WTC11 (cell line): Measurements from ENCODE around the gene DEFB114. TPM values are rescaled to one million over a fixed set of nuclear protein-coding genes. Genes with fewer than 3 reads are reported as not detected.
"Not testable (repeated sequence)": the region's sequence is repeated elsewhere in the genome, so short reads cannot be mapped to it uniquely, and the experiment has no call there.

ENCODE experiments used
- ATAC-seq: fragments of 200-7000 bp; cut with Tn5 transposase; 2 replicates; pipeline ENCODE4 v1.10.0; 2021; ENCODE audit warnings: mild to moderate bottlenecking, moderate library complexity
- CTCF ChIA-PET: fragments of 300-600 bp; sonication (Branson Sonifier 250); formaldehyde crosslinking; loops from one replicate; lab custom pipeline; 2021; ENCODE audit warnings: antibody characterized with exemption; lab: Charles Lee
- POLR2A ChIA-PET: fragments of 350-600 bp; sonication (Branson Sonifier 250); formaldehyde crosslinking; loops from one replicate; lab custom pipeline; 2021; ENCODE audit warnings: antibody characterized with exemption; lab: Charles Lee
- DNase-seq: peaks from one replicate; pipeline ENCODE4 v3.0.0; 2021; ENCODE audit warnings: low spot score
- H3K27ac Mint-ChIP-seq: 2 replicates; pipeline ENCODE4 v1.8.0; 2021; ENCODE audit warnings: mixed read lengths
- H3K27me3 Mint-ChIP-seq: 2 replicates; pipeline ENCODE4 v1.8.0; 2021; ENCODE audit warnings: low read depth, mild to moderate bottlenecking, moderate library complexity, mixed read lengths
- H3K36me3 Mint-ChIP-seq: 2 replicates; pipeline ENCODE4 v1.8.0; 2021; ENCODE audit warnings: mixed read lengths
- H3K4me1 Mint-ChIP-seq: 2 replicates; pipeline ENCODE4 v1.8.0; 2022; ENCODE audit warnings: mixed read lengths
- H3K4me3 Mint-ChIP-seq: 2 replicates; pipeline ENCODE4 v1.8.0; 2021; ENCODE audit warnings: mild to moderate bottlenecking, moderate library complexity, mixed read lengths
- H3K9me3 Mint-ChIP-seq: 2 replicates; pipeline ENCODE4 v1.8.0; 2021; ENCODE audit warnings: mixed read lengths
- AR ChIP-seq: fragments of 250-450 bp; sonication (Bioruptor Pico); IDR thresholded peaks from 2 replicates; pipeline ENCODE4 v1.9.0; 2021; ENCODE audit warnings: mild to moderate bottlenecking
- ATF1 ChIP-seq: sonication (generic); formaldehyde crosslinking; IDR thresholded peaks from 2 replicates; pipeline ENCODE4 v1.8.1; 2023; ENCODE audit warnings: mild to moderate bottlenecking, moderate library complexity, missing genetic modification reagents
- ATF6 ChIP-seq: sonication (generic); formaldehyde crosslinking; IDR thresholded peaks from 2 replicates; pipeline ENCODE4 v1.8.1; 2023; ENCODE audit warnings: mild to moderate bottlenecking, missing genetic modification reagents
- E2F1 ChIP-seq: sonication (generic); formaldehyde crosslinking; IDR thresholded peaks from 2 replicates; pipeline ENCODE4 v1.8.0; 2022; ENCODE audit warnings: mild to moderate bottlenecking, missing genetic modification reagents
- E2F5 ChIP-seq: sonication (generic); formaldehyde crosslinking; IDR thresholded peaks from 2 replicates; pipeline ENCODE4 v1.8.1; 2022; ENCODE audit warnings: mild to moderate bottlenecking, moderate library complexity, missing genetic modification reagents
- FOXJ3 ChIP-seq: sonication (generic); formaldehyde crosslinking; IDR thresholded peaks from 2 replicates; pipeline ENCODE4 v1.9.0; 2021; ENCODE audit warnings: missing genetic modification reagents, mild to moderate bottlenecking, borderline replicate concordance
- FOXP1 ChIP-seq: sonication (generic); formaldehyde crosslinking; IDR thresholded peaks from 2 replicates; pipeline ENCODE4 v1.8.0; 2022; ENCODE audit warnings: missing genetic modification reagents, mild to moderate bottlenecking, moderate library complexity, borderline replicate concordance
- GTF2I ChIP-seq: fragments of 250-450 bp; sonication (Bioruptor Pico); conservative IDR thresholded peaks from 2 replicates; pipeline ENCODE4 v1.4.0; 2021; ENCODE audit warnings: mild to moderate bottlenecking
- IRF1 ChIP-seq: sonication (generic); formaldehyde crosslinking; IDR thresholded peaks from 2 replicates; pipeline ENCODE4 v1.8.0; 2023; ENCODE audit warnings: missing genetic modification reagents
- IRF2 ChIP-seq: sonication (generic); formaldehyde crosslinking; IDR thresholded peaks from 2 replicates; pipeline ENCODE4 v1.8.0; 2022; ENCODE audit warnings: low read depth, missing genetic modification reagents, borderline replicate concordance
- JUN ChIP-seq: sonication (generic); formaldehyde crosslinking; IDR thresholded peaks from 2 replicates; pipeline ENCODE4 v1.8.0; 2023; ENCODE audit warnings: mild to moderate bottlenecking, missing genetic modification reagents
- KAT7 ChIP-seq: sonication (generic); formaldehyde crosslinking; IDR thresholded peaks from 2 replicates; pipeline ENCODE4 v1.8.1; 2023; ENCODE audit warnings: missing genetic modification reagents, mild to moderate bottlenecking, borderline replicate concordance
- MYBL2 ChIP-seq: sonication (generic); formaldehyde crosslinking; IDR thresholded peaks from 2 replicates; pipeline ENCODE4 v1.8.1; 2023; ENCODE audit warnings: mild to moderate bottlenecking, moderate library complexity, missing genetic modification reagents
- NR2C2 ChIP-seq: sonication (generic); formaldehyde crosslinking; IDR thresholded peaks from 2 replicates; pipeline ENCODE4 v1.8.0; 2022; ENCODE audit warnings: mild to moderate bottlenecking, missing genetic modification reagents
- PRRX2 ChIP-seq: fragments of 250-450 bp; sonication (Bioruptor Pico); IDR thresholded peaks from 2 replicates; pipeline ENCODE4 v1.8.0; 2021; ENCODE audit warnings: mild to moderate bottlenecking
- SMAD3 ChIP-seq: sonication (generic); formaldehyde crosslinking; IDR thresholded peaks from 2 replicates; pipeline ENCODE4 v1.8.0; 2022; ENCODE audit warnings: missing genetic modification reagents, mild to moderate bottlenecking, borderline replicate concordance
- SMAD4 ChIP-seq: sonication (generic); formaldehyde crosslinking; IDR thresholded peaks from 2 replicates; pipeline ENCODE4 v1.8.0; 2022; ENCODE audit warnings: mild to moderate bottlenecking, missing genetic modification reagents
- USF2 ChIP-seq: sonication (generic); formaldehyde crosslinking; IDR thresholded peaks from 2 replicates; pipeline ENCODE4 v1.8.1; 2023; ENCODE audit warnings: mild to moderate bottlenecking, missing genetic modification reagents, moderate library complexity
- ZBTB43 ChIP-seq: sonication (generic); formaldehyde crosslinking; IDR thresholded peaks from 2 replicates; pipeline ENCODE4 v1.8.1; 2023; ENCODE audit warnings: mild to moderate bottlenecking, missing genetic modification reagents
- ZNF512 ChIP-seq: sonication (generic); formaldehyde crosslinking; IDR thresholded peaks from 2 replicates; pipeline ENCODE4 v1.8.1; 2022; ENCODE audit warnings: missing genetic modification reagents, borderline replicate concordance
- total RNA-seq: library from RNA; stranded (reverse); gene quantifications from 3 replicates; pipeline ENCODE4 v1.2.3, GENCODE V29; 2021

Gene DEFB114
- total RNA-seq, 1 experiment from 2014 or later: not detected

- ChIA-PET CTCF (no interaction called here), POLR2A (no interaction called here)
- no peaks in the 10 kb centered on the region for H3K27me3 Mint-ChIP-seq
- DNase-seq (no peak), ATAC-seq (no peak)
- H3K4me1 Mint-ChIP-seq: peaks cover 8% of the 10 kb centered on the region
- H3K36me3 Mint-ChIP-seq: peaks cover 9% of the 10 kb centered on the region; the same call in 1 of the 2 replicates
- no peak for TF ChIP-seq IRF2
- no peak for TF ChIP-seq SMAD3 (CRISPR knock-in tag)
- no peak for TF ChIP-seq MYBL2 (CRISPR knock-in tag)
- no peak for TF ChIP-seq SMAD4 (CRISPR knock-in tag)
- no peak for TF ChIP-seq FOXJ3 (CRISPR knock-in tag)
- no peak for TF ChIP-seq KAT7 (CRISPR knock-in tag)
- TF ChIP-seq JUN: no peak
- TF ChIP-seq ATF6 (CRISPR knock-in tag): no peak
- no peak for TF ChIP-seq IRF1 (CRISPR knock-in tag)
- TF ChIP-seq PRRX2: no peak
- TF ChIP-seq E2F5 (CRISPR knock-in tag): no peak
- no peak for TF ChIP-seq GTF2I (CRISPR knock-in tag)
- TF ChIP-seq E2F1 (CRISPR knock-in tag): no peak
- TF ChIP-seq NR2C2 (CRISPR knock-in tag): no peak
- no peak for TF ChIP-seq AR
- TF ChIP-seq ATF1 (CRISPR knock-in tag): no peak
- TF ChIP-seq ZBTB43: no peak
- no peak for TF ChIP-seq USF2 (CRISPR knock-in tag)
- no peak for TF ChIP-seq ZNF512 (CRISPR knock-in tag)
- no peak for TF ChIP-seq FOXP1
- peaks cover 15% of the 10 kb centered on the region for H3K9me3 Mint-ChIP-seq
- H3K27ac Mint-ChIP-seq: no peak overlapping the region
- H3K4me3 Mint-ChIP-seq: no peak overlapping the region
Measured at GRCh38 chr6:49946835-49947234, 17.1 kb downstream of the DEFB114 start.

GRCh38 chr6:49944068-49944467, 19.9 kb downstream of the DEFB114 start:
- not testable (repeated sequence) for H3K4me1 Mint-ChIP-seq

More at GRCh38 chr6:49944068-49944467, 19.9 kb downstream of the DEFB114 start:
- peaks cover 15% of the 10 kb centered on the region for H3K9me3 Mint-ChIP-seq
- H3K4me3 Mint-ChIP-seq, POLR2A ChIA-PET, H3K36me3 Mint-ChIP-seq, ATAC-seq, CTCF ChIA-PET, DNase-seq, H3K27me3 Mint-ChIP-seq, H3K27ac Mint-ChIP-seq: not testable (repeated sequence)
